SIG-M5 treated with dmso at 0.1 percent for 504 hours (cell line): ENCODE measurements around the gene VAV2.

Experiments used
- DNase-seq: peaks from one replicate; lab custom pipeline; 2025; ENCODE audit not compliant: unreplicated experiment; lab: John Stamatoyannopoulos, UW

Gene VAV2

GRCh38 chr9:134028575-134029247 is 36.6 kb upstream of the VAV2 start:
- DNase-seq: no peak

- no peak for DNase-seq
Measured at GRCh38 chr9:134028076-134028475, 36.0 kb upstream of the VAV2 start.

- no peak for DNase-seq
Measured at GRCh38 chr9:134027561-134027960, 35.4 kb upstream of the VAV2 start.

- DNase-seq: no peak
Measured at GRCh38 chr9:134026981-134027380, 34.9 kb upstream of the VAV2 start.

GRCh38 chr9:134026581-134026980 is 34.5 kb upstream of the VAV2 start:
- no peak for DNase-seq

GRCh38 chr9:134025606-134026541 is 33.8 kb upstream of the VAV2 start:
- DNase-seq: peak; percentile 15

GRCh38 chr9:134024828-134025605 is 32.9 kb upstream of the VAV2 start, which contains the start of gene BRD3OS:
Gene BRD3OS, plus strand, starts transcription at chr9:134025481. Its CDS starts 1,267 bp downstream, at chr9:134026748.
- DNase-seq: peak; percentile 95

- DNase-seq: no peak
Measured at GRCh38 chr9:134024214-134024792, 32.2 kb upstream of the VAV2 start.

GRCh38 chr9:134014946-134015345 is 22.8 kb upstream of the VAV2 start:
- no peak for DNase-seq

GRCh38 chr9:134011401-134011800 is 19.3 kb upstream of the VAV2 start:
- DNase-seq: no peak

- DNase-seq: no peak
Measured at GRCh38 chr9:134010310-134011173, 18.4 kb upstream of the VAV2 start.

GRCh38 chr9:134007571-134007970 is 15.4 kb upstream of the VAV2 start:
- no peak for DNase-seq

GRCh38 chr9:134007150-134007549 is 15.0 kb upstream of the VAV2 start:
- DNase-seq: no peak

- DNase-seq: no peak
Measured at GRCh38 chr9:134005381-134005780, 13.3 kb upstream of the VAV2 start.

- DNase-seq: no peak
Measured at GRCh38 chr9:134004881-134005280, 12.8 kb upstream of the VAV2 start.

- DNase-seq: no peak
Measured at GRCh38 chr9:134004131-134004873, 12.2 kb upstream of the VAV2 start.

- no peak for DNase-seq
Measured at GRCh38 chr9:134003237-134003636, 11.1 kb upstream of the VAV2 start.

GRCh38 chr9:134002796-134003195 is 10.7 kb upstream of the VAV2 start:
- DNase-seq: no peak

GRCh38 chr9:133999851-134000265 is 7.7 kb upstream of the VAV2 start:
- DNase-seq: no peak
